Upper lobe of left lung (tissue), 4 donors: ENCODE results near the gene NPY1R.

Experiments used
- EP300 ChIP-seq, 4 donors: sonication (generic); formaldehyde crosslinking; IDR thresholded peaks; one replicate each; pipeline ENCODE4 v1.5.1; 2017; ENCODE audit warnings: antibody characterized with exemption in 4 of 4, control low read depth in 2 of 4
- POLR2A ChIP-seq, 4 donors: fragments of 450-650 bp; IDR thresholded peaks; one replicate each; pipeline ENCODE4 v1.5.1; 2016 to 2017; ENCODE audit warnings: antibody characterized with exemption in 4 of 4, mild to moderate bottlenecking in 2 of 4
- TF ChIP-seq, protein P1 (sequence below), 6 experiments: fragments of 450-650 bp in 4 of 6; fragments of 200-600 bp in 2 of 6; sonication (generic) in 2 of 6; IDR thresholded peaks; one replicate each; pipeline ENCODE4 v1.5.1; 2016 to 2019; ENCODE audit warnings: antibody characterized with exemption in 6 of 6

DNA sequence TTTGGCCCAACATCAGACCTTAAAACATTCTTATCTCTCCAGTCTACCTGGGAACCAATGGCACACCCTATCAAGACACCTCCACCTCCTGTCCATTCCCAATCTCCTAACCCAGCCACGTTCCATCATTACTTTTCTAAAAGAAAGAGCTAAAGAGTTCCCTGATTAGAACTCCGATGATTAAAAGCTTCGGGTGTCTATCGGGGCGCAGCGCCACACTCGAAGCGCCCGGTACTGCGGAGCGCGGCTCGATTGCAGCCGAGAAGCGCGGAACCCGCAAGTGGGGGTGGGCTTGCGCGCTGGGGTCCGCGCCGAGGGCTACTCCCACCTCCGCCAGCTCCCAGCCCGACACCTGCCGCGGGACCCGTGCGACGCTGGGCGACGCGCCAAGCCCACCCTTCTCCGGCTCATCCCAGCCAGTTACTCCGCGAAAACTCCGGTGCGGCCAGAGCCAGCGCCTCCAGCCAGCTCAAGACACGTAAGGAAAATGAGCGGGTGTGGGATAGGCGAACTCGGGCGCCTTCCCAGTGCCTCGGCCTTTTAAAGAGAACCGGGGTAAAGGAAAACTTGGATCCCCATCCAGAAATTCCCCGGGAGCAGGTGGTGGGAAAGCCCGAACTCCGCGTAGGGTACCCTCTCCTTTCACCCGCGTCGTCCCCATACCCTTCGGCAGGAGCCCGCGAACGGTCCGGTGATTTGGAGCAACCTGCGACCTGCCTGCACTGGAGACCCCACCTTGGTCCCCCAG lies 593 bp downstream of the NPY1R start:
- TF ChIP-seq, protein P1, sequence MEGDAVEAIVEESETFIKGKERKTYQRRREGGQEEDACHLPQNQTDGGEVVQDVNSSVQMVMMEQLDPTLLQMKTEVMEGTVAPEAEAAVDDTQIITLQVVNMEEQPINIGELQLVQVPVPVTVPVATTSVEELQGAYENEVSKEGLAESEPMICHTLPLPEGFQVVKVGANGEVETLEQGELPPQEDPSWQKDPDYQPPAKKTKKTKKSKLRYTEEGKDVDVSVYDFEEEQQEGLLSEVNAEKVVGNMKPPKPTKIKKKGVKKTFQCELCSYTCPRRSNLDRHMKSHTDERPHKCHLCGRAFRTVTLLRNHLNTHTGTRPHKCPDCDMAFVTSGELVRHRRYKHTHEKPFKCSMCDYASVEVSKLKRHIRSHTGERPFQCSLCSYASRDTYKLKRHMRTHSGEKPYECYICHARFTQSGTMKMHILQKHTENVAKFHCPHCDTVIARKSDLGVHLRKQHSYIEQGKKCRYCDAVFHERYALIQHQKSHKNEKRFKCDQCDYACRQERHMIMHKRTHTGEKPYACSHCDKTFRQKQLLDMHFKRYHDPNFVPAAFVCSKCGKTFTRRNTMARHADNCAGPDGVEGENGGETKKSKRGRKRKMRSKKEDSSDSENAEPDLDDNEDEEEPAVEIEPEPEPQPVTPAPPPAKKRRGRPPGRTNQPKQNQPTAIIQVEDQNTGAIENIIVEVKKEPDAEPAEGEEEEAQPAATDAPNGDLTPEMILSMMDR (IDR thresholded peaks at IDR 0.05): no peak
- TF ChIP-seq EP300 (IDR thresholded peaks at IDR 0.05) (no peak), POLR2A (IDR thresholded peaks at IDR 0.05) (no peak)
